ENCODE results near the gene GALNTL6.

DNA sequence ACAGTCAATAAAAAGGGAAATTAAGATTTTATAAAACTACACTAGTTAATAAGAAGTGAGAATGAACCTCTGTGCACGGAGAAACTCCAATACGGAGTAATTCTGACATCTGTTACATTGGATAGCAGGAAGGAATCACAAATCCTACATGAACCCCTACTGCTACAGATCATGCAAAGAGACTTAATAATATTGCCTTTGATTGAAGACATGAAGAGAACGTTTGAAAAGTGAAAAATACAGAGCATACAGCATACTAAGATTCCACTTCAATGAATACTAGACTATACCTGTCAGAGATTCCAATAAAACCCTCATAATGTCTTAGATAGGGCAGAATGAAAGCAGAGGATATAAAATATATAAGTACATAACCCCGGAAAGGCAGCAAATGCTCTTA lies 995.0 kb downstream of the GALNTL6 start:
- TF ChIP-seq POLR2A (IDR thresholded peaks at IDR 0.05; ENCODE audit: low read depth, low read length) (no peak), POLR2AphosphoS5 (IDR thresholded peaks at IDR 0.05; ENCODE audit: low read depth, low read length) (no peak), TAF1 (IDR thresholded peaks at IDR 0.05; ENCODE audit: low read depth, low read length) (no peak), SPI1 (IDR thresholded peaks at IDR 0.05; ENCODE audit: low read depth, low read length) (no peak), POU2F2 (IDR thresholded peaks at IDR 0.05; ENCODE audit: low read depth, low read length) (no peak)
